Measurements from ENCODE around the gene SORCS2. TPM values are rescaled to one million over a fixed set of nuclear protein-coding genes. Genes with fewer than 3 reads are reported as not detected.

The SORCS2 gene
- total RNA-seq, 1 experiment from 2014 or later: 0.91 TPM

- DNase-seq (ENCODE audit: low read depth): no peak
Observed at GRCh38 chr4:7222521-7222920, 30.2 kb downstream of the SORCS2 start.

DNA sequence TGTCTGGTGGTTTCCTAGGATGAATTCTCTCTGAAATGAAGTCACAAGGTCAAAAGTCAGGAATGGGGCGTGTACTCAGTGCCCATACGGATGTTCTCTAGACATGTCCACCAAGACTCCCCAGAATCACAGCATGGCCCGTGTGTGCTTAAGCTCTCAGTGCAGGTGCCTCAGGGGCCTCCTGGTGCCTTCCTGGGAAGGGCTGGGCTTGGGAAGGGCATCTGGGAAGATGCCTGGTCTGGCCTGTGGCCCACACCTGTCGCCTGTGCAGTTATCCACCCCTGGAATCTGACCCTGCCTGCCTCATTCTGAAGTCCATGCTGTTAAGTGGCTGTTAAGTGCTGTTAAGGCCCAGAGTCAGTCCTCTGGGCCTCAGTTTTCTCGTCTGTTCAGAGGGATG lies 31.2 kb downstream of the SORCS2 start:
- no peak for DNase-seq (ENCODE audit: low read depth)

DNA sequence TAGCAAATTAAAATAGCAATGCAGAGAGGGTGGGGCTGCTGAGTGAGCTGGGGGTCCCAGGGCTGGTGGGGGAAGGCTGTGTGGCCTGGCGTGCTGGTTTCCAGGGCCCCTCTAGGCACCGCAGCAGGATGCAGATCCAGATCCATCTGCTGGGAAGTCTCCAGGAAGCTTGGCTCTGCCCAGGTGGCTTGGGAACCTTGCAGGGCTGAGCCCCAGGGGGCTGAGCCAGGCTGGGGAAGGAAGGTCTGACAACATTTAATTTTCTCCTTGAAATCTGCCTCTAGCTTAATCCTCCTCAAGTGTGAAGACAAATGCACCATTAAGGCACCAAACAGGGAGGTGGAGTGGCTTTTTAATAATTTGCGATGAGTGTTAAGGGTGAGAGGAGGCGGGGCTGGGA lies 31.7 kb downstream of the SORCS2 start:
- DNase-seq (ENCODE audit: low read depth): no peak

DNA sequence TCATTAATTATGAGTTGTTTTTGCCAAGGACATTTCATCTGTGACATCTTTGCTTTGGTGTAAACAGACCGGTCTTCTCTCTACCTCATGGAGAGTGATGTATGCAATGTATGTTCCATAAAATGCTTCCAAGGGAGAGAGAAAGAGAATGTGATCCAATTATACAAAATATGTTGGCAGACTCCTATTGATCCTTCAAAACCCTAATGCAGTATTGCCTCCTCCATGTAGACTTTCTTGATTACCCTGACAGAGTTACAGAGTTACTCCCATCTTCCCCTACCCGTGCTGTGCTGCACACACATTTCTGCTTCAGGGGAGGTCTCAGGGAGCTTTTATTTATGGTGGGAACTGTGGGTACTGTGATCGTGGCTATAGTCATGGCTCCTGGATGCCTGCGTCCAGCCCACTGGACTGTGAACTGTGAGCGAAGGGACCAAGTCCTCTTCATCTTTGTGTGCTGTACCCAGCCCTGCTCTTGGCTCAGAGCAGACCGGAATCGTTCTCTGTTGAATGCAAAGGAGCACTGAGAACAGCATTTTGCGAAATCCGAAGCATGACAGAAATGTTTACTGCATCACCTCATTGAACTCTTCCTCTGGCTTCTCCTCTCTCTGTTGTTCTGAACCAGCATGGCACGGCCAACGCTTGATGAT lies 32.7 kb downstream of the SORCS2 start:
- no peak for DNase-seq (ENCODE audit: low read depth)

GRCh38 chr4:7226439-7226838 lies 34.1 kb downstream of the SORCS2 start:
- no peak for DNase-seq (ENCODE audit: low read depth)

GRCh38 chr4:7227008-7227407 lies 34.7 kb downstream of the SORCS2 start:
- no peak for DNase-seq (ENCODE audit: low read depth)

- DNase-seq (ENCODE audit: low read depth): no peak
Observed at GRCh38 chr4:7228734-7229133, 36.4 kb downstream of the SORCS2 start.

DNA sequence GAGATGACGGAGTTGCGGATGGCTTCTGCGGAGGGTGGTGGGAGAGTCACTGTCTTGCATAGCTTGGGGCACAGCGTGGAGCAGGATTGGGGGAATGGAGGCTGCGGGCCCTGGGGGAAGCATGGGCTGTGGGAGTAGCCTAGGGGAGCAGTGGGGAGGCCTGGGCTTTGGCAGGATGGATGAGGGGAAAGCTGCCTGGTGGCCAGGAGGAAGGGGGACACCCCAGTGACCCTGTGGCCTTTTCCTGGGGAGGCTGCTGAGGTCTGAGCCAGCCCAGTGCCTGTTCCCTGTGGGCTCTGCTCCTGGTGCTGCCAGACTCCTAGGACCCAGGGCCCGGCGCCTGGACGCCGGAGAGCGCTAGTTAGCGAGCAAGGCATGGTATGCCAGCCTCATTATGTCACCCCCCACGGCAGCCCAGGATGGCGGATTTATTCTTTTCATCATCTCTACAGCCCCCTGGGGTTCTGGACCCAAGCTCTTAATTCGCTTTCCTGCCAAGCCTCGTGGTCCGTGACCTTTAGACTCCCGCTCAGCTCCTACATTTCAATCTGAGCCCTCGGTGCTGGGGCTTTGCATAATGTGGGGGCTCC lies 39.8 kb downstream of the SORCS2 start:
- no peak for DNase-seq (ENCODE audit: low read depth)

- DNase-seq (ENCODE audit: low read depth): no peak
Observed at GRCh38 chr4:7233006-7233580, 40.8 kb downstream of the SORCS2 start.

GRCh38 chr4:7233601-7234000 lies 41.3 kb downstream of the SORCS2 start:
- DNase-seq (ENCODE audit: low read depth): no peak

DNA sequence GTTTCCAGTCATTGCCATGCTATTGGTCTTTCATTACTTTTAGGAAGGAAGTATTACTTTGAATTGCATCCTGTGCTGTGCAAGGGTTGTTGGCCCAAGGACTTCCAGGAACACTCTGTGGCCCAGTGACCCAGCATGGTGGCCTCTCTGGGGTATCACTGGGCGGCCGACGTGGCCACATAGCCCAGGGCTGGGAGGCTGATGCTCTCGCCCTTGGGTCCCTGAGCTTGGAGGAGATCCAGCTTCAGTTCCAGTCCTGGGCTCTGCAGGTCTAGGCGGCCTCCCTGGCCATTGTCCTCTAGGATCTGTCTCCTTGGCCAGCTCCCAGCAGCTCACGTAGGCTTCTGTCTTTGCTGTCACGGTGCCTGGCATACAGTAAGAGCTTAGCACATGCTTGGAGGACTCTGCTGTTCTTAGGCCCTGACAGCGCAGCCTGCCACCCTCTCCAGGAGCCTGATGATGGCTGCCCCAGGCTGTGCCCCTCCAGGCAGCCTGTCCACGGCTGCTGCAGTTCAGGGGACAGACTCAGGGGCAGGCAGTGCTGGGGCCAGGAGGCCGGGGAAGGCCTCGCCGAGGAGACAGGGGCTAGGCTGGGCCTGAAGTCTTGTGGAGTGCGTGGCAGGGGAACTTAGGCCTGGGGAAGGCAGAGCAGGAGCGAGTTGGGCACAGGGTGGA lies 42.2 kb downstream of the SORCS2 start:
- DNase-seq (ENCODE audit: low read depth): no peak

DNA sequence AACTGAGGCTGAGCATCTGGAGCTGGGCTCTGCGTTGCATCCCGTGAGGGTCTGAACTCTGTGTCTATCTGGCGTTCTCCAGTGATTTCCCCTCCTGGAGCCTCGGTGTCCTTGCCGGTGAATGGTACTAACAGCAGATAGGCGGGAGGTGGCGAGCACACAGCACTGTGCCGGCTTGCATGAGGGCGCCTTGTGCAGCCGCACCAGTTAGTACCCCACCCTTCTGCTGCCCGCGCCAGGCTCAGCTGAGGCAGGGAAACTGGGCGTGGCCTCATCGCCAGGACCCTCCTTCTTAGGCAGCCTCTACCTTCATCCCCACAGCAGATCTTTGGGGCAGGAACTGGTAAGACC lies 42.7 kb downstream of the SORCS2 start:
- DNase-seq (ENCODE audit: low read depth): no peak

DNA sequence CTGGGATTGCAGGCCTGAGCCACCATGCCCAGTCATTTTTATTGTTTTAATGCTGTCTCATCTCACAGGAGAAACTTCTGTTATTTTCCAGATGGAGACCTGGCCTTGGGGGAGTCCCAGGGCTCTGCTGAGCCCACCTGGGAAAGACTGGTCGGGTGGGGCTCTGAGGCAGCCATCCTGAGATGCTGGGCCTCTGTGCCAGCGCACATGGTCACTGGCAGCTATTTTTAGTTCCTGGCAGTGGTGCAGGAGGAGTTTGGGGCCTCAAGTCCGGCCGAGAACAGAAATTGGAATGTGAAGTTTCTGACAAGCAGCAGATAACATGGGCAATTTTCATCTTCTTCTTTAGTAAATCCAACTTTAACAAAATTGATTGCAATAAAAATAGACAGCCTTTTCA lies 44.5 kb downstream of the SORCS2 start:
- no peak for DNase-seq (ENCODE audit: low read depth)

- no peak for DNase-seq (ENCODE audit: low read depth)
Observed at GRCh38 chr4:7237873-7238272, 45.5 kb downstream of the SORCS2 start.

DNA sequence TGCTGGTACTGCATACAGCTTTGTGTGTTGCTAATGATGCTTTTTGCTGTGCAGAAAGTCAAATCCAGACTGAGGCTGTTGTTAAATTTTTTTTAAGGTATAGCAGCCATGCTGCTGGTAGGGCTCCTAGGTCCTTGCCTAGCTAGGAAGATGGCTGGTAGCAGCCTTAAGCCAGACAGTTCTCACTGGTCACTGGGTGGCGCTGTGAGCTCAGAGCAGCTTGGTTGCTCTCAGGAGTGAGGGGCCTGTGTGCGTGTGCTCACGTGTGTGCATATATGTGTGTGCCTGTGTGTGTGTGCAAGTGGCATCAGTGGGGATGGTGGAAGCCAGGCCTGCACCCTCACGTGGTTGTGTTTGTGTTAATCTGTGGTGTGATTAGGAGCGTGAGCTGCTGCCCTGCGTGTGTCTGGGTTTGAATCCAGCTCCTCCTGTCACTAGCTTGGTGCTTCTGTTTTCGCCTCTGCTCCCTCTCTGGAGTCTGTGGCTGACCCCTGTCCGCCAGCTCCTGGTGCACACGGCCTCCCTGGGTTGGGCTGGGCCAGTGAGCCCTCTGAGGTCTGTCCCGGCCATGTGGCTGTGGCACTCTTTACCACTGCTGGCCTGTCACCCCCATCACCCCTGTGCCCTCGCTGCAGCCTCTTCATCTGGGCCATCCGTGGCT lies 46.1 kb downstream of the SORCS2 start:
- no peak for DNase-seq (ENCODE audit: low read depth)

GRCh38 chr4:7239101-7239820 lies 46.9 kb downstream of the SORCS2 start:
- no peak for DNase-seq (ENCODE audit: low read depth)

DNA sequence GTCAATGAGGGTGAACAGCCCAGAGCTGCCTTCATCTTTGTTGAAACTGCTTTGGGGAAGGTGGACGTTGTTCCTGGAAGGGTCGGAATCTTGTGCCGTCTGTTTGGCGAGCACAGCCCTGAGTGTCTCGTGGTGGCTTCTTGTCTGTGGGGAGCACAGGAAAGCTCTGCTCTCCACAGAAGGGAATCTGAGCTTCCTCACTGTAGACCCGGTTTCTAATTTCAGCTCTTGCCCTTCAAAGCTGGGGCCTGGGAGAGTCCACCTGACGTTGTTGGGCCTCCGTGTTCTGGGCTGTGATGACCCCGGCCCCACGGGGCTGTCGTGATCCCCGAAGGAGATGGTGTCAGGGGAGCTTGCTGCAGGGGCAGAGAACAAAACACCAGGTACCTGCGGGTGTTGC lies 47.5 kb downstream of the SORCS2 start:
- DNase-seq (ENCODE audit: low read depth): no peak

DNA sequence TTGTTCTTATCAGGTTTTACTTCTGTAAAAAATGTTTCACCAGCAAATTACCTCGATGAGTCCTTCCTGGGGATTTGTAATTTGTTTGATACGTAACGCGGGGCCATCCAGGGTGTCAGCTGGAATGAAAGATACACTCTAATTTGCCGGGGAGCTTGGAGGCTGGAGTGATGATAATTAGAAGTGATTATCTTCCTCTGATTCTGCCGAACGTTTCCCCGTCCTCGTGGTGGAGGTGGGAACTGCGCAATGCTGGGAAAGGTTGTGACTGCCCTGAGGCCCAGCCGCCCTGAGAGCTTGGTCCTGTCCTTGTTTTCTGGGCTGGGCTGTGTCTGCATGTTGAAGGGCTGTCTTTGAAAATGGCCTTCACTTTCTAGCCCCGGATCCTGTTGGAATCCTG lies 48.0 kb downstream of the SORCS2 start:
- DNase-seq (ENCODE audit: low read depth): no peak

- no peak for DNase-seq (ENCODE audit: low read depth)
Observed at GRCh38 chr4:7241597-7242125, 49.3 kb downstream of the SORCS2 start.

DNA sequence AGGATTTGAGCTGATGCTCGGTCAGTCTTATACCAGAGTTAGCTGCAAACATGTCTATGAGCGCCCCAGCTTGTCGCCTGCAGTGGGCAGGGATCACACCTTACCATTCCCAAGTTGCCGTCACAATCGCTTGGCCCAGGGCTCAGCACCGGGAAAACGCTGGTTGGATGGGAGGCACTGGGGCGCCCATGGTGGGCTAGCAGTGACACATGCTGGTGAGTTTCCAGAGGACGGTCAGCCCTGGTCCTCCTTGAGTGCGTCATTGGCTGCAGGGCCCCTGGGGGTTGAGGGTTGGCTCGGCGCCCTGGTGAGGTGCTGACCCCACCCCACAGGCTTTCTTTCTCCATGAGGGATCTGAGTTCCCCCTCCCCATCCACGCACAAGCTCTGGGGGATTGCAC lies 50.4 kb downstream of the SORCS2 start:
- DNase-seq (ENCODE audit: low read depth): no peak

- no peak for DNase-seq (ENCODE audit: low read depth)
Observed at GRCh38 chr4:7243609-7244330, 51.4 kb downstream of the SORCS2 start.
